OCI-LY1 (cell line): Measurements from ENCODE around the gene ELAVL4.

Experiments
- H2AFZ ChIP-seq: fragments of 200-600 bp; sonication (generic), shearing (Covaris generic); 2 replicates; pipeline ENCODE4 v1.6.0; 2014; ENCODE audit warnings: antibody characterized with exemption, mild to moderate bottlenecking, low read length
- H3F3A ChIP-seq: fragments of 200-600 bp; sonication (generic), shearing (Covaris generic); 2 replicates; pipeline ENCODE4 v1.6.0; 2014; ENCODE audit warnings: mild to moderate bottlenecking, antibody characterized with exemption, low read length, moderate library complexity; ENCODE audit not compliant: insufficient read depth
- H3K27ac ChIP-seq: fragments of 200-600 bp; sonication (generic); 2 replicates; pipeline ENCODE4 v1.5.1; 2014; ENCODE audit warnings: low read length, mixed run types, mild to moderate bottlenecking, low read depth; ENCODE audit not compliant: poor library complexity, severe bottlenecking
- H3K27me3 ChIP-seq: fragments of 200-600 bp; sonication (generic); 2 replicates; pipeline ENCODE4 v1.6.0; 2014; ENCODE audit warnings: antibody characterized with exemption, mild to moderate bottlenecking, low read length, moderate library complexity; ENCODE audit not compliant: insufficient read depth
- H3K36me3 ChIP-seq: fragments of 200-600 bp; sonication (generic); 2 replicates; pipeline ENCODE4 v1.6.1; 2014; ENCODE audit warnings: mild to moderate bottlenecking, antibody characterized with exemption, low read length, moderate library complexity, mixed read lengths; ENCODE audit not compliant: insufficient read depth
- H3K4me1 ChIP-seq: fragments of 200-600 bp; sonication (generic); 2 replicates; pipeline ENCODE4 v1.5.1; 2014; ENCODE audit warnings: mild to moderate bottlenecking, low read length, moderate library complexity; ENCODE audit not compliant: insufficient read depth, severe bottlenecking
- H3K4me2 ChIP-seq: fragments of 200-600 bp; sonication (generic), shearing (Covaris generic); 2 replicates; pipeline ENCODE4 v1.6.1; 2014; ENCODE audit warnings: low read length
- H3K4me3 ChIP-seq: fragments of 200-600 bp; sonication (generic); 2 replicates; pipeline ENCODE4 v1.5.1; 2014; ENCODE audit warnings: low read length, low read depth, mild to moderate bottlenecking, mixed read lengths; ENCODE audit not compliant: poor library complexity, severe bottlenecking
- H3K79me2 ChIP-seq: fragments of 200-600 bp; shearing (Covaris generic); 2 replicates; pipeline ENCODE4 v1.6.1; 2016; ENCODE audit warnings: mixed run types, low read length, mixed read lengths; ENCODE audit not compliant: insufficient read depth
- H3K9ac ChIP-seq: fragments of 200-600 bp; sonication (generic), shearing (Covaris generic); 2 replicates; pipeline ENCODE4 v1.6.1; 2014; ENCODE audit warnings: mild to moderate bottlenecking, low read length, mixed read lengths
- H3K9me2 ChIP-seq: fragments of 200-600 bp; sonication (generic), shearing (Covaris generic); 2 replicates; pipeline ENCODE4 v1.6.1; 2014; ENCODE audit warnings: low read depth, mild to moderate bottlenecking, low read length, mixed read lengths
- H3K9me3 ChIP-seq: fragments of 200-600 bp; shearing (Covaris generic); 2 replicates; pipeline ENCODE4 v1.6.1; 2014; ENCODE audit warnings: low read length, mixed read lengths
- H4K20me1 ChIP-seq: fragments of 200-600 bp; sonication (generic), shearing (Covaris generic); 2 replicates; pipeline ENCODE4 v1.6.0; 2016; ENCODE audit warnings: mild to moderate bottlenecking, low read length; ENCODE audit not compliant: insufficient read depth
- EZH2 ChIP-seq: fragments of 200-600 bp; sonication (generic), shearing (Covaris generic); IDR thresholded peaks from 2 replicates; pipeline ENCODE4 v1.8.0; 2017; ENCODE audit warnings: borderline replicate concordance, mixed run types, mild to moderate bottlenecking, antibody characterized with exemption, low read length, moderate library complexity, mixed read lengths
- TF ChIP-seq, protein P1 (sequence below): fragments of 200-600 bp; sonication (generic), shearing (Covaris generic); IDR thresholded peaks from 2 replicates; pipeline ENCODE4 v1.5.1; 2017; ENCODE audit warnings: mild to moderate bottlenecking, antibody characterized with exemption, low read length, moderate library complexity, mixed read lengths

Gene ELAVL4

DNA sequence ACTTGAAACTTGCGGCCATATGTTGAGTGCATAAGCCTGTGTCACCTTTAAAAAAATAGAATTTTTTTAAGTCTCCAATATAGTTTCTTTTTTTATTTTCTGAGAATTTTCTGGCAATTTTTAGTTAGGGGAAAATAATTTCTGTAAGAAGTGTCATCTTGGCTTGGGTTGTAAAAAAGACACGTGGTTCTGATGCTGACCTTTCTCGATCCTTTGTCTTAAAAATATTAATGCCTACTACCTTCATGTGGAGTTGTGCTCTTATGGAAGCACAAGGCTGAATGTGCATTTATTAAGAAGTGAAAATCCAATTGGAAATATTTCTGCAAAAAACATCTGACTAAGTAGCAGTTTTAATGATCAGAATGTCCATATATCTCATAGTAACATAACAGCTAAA is 3.5 kb downstream of the ELAVL4 start:
- Histone ChIP-seq H3K4me2 (no peak overlapping the region), H3K9ac (no peak overlapping the region), H3F3A (no peaks in the 10 kb centered on the region), H3K36me3 (no peaks in the 10 kb centered on the region), H2AFZ (no peak overlapping the region), H3K9me2 (no peaks in the 10 kb centered on the region), H3K4me3 (no peak overlapping the region), H3K9me3 (no peaks in the 10 kb centered on the region), H3K27ac (no peak overlapping the region), H3K79me2 (no peaks in the 10 kb centered on the region), H3K27me3 (no peaks in the 10 kb centered on the region; the same call in 1 of the 2 replicates), H4K20me1 (no peaks in the 10 kb centered on the region), H3K4me1 (no peaks in the 10 kb centered on the region)
- TF ChIP-seq, protein P1, sequence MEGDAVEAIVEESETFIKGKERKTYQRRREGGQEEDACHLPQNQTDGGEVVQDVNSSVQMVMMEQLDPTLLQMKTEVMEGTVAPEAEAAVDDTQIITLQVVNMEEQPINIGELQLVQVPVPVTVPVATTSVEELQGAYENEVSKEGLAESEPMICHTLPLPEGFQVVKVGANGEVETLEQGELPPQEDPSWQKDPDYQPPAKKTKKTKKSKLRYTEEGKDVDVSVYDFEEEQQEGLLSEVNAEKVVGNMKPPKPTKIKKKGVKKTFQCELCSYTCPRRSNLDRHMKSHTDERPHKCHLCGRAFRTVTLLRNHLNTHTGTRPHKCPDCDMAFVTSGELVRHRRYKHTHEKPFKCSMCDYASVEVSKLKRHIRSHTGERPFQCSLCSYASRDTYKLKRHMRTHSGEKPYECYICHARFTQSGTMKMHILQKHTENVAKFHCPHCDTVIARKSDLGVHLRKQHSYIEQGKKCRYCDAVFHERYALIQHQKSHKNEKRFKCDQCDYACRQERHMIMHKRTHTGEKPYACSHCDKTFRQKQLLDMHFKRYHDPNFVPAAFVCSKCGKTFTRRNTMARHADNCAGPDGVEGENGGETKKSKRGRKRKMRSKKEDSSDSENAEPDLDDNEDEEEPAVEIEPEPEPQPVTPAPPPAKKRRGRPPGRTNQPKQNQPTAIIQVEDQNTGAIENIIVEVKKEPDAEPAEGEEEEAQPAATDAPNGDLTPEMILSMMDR = no peak
- TF ChIP-seq EZH2 = no peak

- no peak overlapping the region for H3K27ac ChIP-seq
- H3K9me2 ChIP-seq = no peaks in the 10 kb centered on the region
- no peak overlapping the region for H2AFZ ChIP-seq
- no peaks in the 10 kb centered on the region for H3K9me3 ChIP-seq
- no peak for TF ChIP-seq EZH2
- TF ChIP-seq, protein P1 = no peak
- no peak overlapping the region for H3K4me2 ChIP-seq
- H4K20me1 ChIP-seq = no peaks in the 10 kb centered on the region
- no peaks in the 10 kb centered on the region for H3F3A ChIP-seq
- no peaks in the 10 kb centered on the region for H3K27me3 ChIP-seq
- no peaks in the 10 kb centered on the region for H3K36me3 ChIP-seq
- no peaks in the 10 kb centered on the region for H3K4me1 ChIP-seq
- no peak overlapping the region for H3K9ac ChIP-seq
- H3K4me3 ChIP-seq = no peak overlapping the region
- no peaks in the 10 kb centered on the region for H3K79me2 ChIP-seq
These were observed 14.4 kb downstream of the ELAVL4 start for GRCh38 chr1:50123071-50123470.

GRCh38 chr1:50126927-50127715 is 18.4 kb downstream of the ELAVL4 start:
- Histone ChIP-seq H3K4me2 (no peak overlapping the region), H4K20me1 (no peaks in the 10 kb centered on the region), H3K79me2 (no peaks in the 10 kb centered on the region)

More at GRCh38 chr1:50126927-50127715, 18.4 kb downstream of the ELAVL4 start:
- Histone ChIP-seq H3K27me3 (no peaks in the 10 kb centered on the region), H3K9ac (no peak overlapping the region), H3K9me3 (no peaks in the 10 kb centered on the region), H3K4me1 (no peaks in the 10 kb centered on the region), H3F3A (no peaks in the 10 kb centered on the region), H2AFZ (no peak overlapping the region), H3K36me3 (no peaks in the 10 kb centered on the region), H3K4me3 (no peak overlapping the region), H3K27ac (no peak overlapping the region), H3K9me2 (no peaks in the 10 kb centered on the region)
- no peak for TF ChIP-seq EZH2
- TF ChIP-seq, protein P1 = no peak
